ENCODE results near the gene HSP90B1. TPM values are rescaled to one million over a fixed set of nuclear protein-coding genes. Genes with fewer than 3 reads are reported as not detected.
A peak's percentile ranks its signal among the peaks of the same experiment; 100 is the strongest.

HSP90B1 gene
- polyA plus RNA-seq, 1 of the 3 experiments (the other 2 are of a cell fraction) = 420 TPM

- H3K4me3 ChIP-seq (ENCODE audit: low read depth in 2 of 2, low read length in 1 of 2) = no peak overlapping the region
- H3K27me3 ChIP-seq (ENCODE audit: insufficient read depth) = no peaks in the 10 kb centered on the region
- H3F3A ChIP-seq (replicated peaks; ENCODE audit: insufficient read depth) = peaks cover 11% of the 10 kb centered on the region
- WGBS (ENCODE audit: low lambda C conversion rate) = 71% methylated on average over 2 of the region's 2 CpGs
- H3K36me3 ChIP-seq (replicated peaks in 1 of 2; ENCODE audit: control insufficient read depth in 1 of 2, insufficient read depth in 2 of 2, low read length in 1 of 2) = peaks cover 14 to 32% of the 10 kb centered on the region in 2 experiments
- DNase-seq = peak; percentile 28
- peaks cover 100% of the 10 kb centered on the region for H3K79me2 ChIP-seq (ENCODE audit: insufficient read depth)
- no peak overlapping the region for H3K4me2 ChIP-seq
- H4K20me1 ChIP-seq (ENCODE audit: insufficient read depth) = peaks cover 19% of the 10 kb centered on the region
- peaks cover 0 to 10% of the 10 kb centered on the region in 2 experiments; a peak in 2 of 4 replicates for H3K4me1 ChIP-seq (ENCODE audit: control insufficient read depth in 1 of 2, insufficient read depth in 2 of 2, low read depth in 1 of 2, low read length in 1 of 2)
- POLR2A ChIA-PET = interaction anchor here (2.0 kb wide), 1 partner anchor 8 kb away, joined by 6 read pairs; the partner anchor contains the start of gene TDG
- no peaks in the 10 kb centered on the region for H3K9me2 ChIP-seq
- no peaks in the 10 kb centered on the region for H3K9me3 ChIP-seq
- CTCF ChIA-PET = interaction anchor here (0.6 to 1.7 kb wide), 3 partner anchors 85 to 203 kb away, joined by 3 to 13 read pairs (median 3); no protein-coding TSS in a partner anchor
- no peak overlapping the region for H3K27ac ChIP-seq (ENCODE audit: low read depth in 2 of 2, low read length in 1 of 2)
- TF ChIP-seq CHD2 (IDR thresholded peaks at IDR 0.05; ENCODE audit: low read length, partially characterized antibody) = no peak
- no peak for TF ChIP-seq USF1 (IDR thresholded peaks at IDR 0.05; ENCODE audit: borderline replicate concordance, low read depth)
- TF ChIP-seq MXI1 (IDR thresholded peaks at IDR 0.05; ENCODE audit: low read depth, low read length) = no peak
- TF ChIP-seq RFX5 (IDR thresholded peaks at IDR 0.05; ENCODE audit: low read length) = no peak
- no peak for TF ChIP-seq SMC3 (IDR thresholded peaks at IDR 0.05; ENCODE audit: low read depth, low read length)
- TF ChIP-seq RCOR1 (IDR thresholded peaks at IDR 0.05; ENCODE audit: low read length) = no peak
- no peak for TF ChIP-seq EZH2phosphoT487 (IDR thresholded peaks at IDR 0.05; ENCODE audit: borderline replicate concordance, low read depth)
- no peak for TF ChIP-seq POLR2AphosphoS5 (IDR thresholded peaks at IDR 0.05; ENCODE audit: low read depth, low read length)
- TF ChIP-seq NFIC (IDR thresholded peaks at IDR 0.05; ENCODE audit: borderline replicate concordance) = no peak
- no peak for TF ChIP-seq GABPA (IDR thresholded peaks at IDR 0.05; ENCODE audit: low read depth)
- TF ChIP-seq ELF1 (IDR thresholded peaks at IDR 0.05) = no peak
- TF ChIP-seq EP300 (IDR thresholded peaks at IDR 0.05; ENCODE audit: borderline replicate concordance in 1 of 2, low read depth in 1 of 2, low read length in 1 of 2) = no peak
- TF ChIP-seq FOXM1 (IDR thresholded peaks at IDR 0.05; ENCODE audit: low read depth) = no peak
- TF ChIP-seq JUND (IDR thresholded peaks at IDR 0.05) = no peak
- no peak for TF ChIP-seq IRF3 (IDR thresholded peaks at IDR 0.05; ENCODE audit: low read depth, low read length)
- TF ChIP-seq REST (IDR thresholded peaks at IDR 0.05; ENCODE audit: low read depth, low read length) = no peak
- H3K9ac ChIP-seq = no peak overlapping the region
- H2AFZ ChIP-seq (ENCODE audit: low read depth) = no peak overlapping the region
Measured at GRCh38 chr12:103973909-103974308, 43.7 kb downstream of the HSP90B1 start.
